ENCODE results near the gene CPXM2.

CPXM2 gene

GRCh38 chr10:123912466-123912865 lies 20.9 kb upstream of the CPXM2 start:
- no peak for TF ChIP-seq CTCF (IDR thresholded peaks at IDR 0.05)

GRCh38 chr10:123911866-123912265 lies 20.3 kb upstream of the CPXM2 start:
- no peak for TF ChIP-seq CTCF (IDR thresholded peaks at IDR 0.05)

- TF ChIP-seq CTCF (IDR thresholded peaks at IDR 0.05), result no peak
Measured at GRCh38 chr10:123909866-123910265, 18.3 kb upstream of the CPXM2 start.

- TF ChIP-seq CTCF (IDR thresholded peaks at IDR 0.05), result no peak
Measured at GRCh38 chr10:123909426-123909825, 17.8 kb upstream of the CPXM2 start.

GRCh38 chr10:123908379-123908778 lies 16.8 kb upstream of the CPXM2 start:
- no peak for TF ChIP-seq CTCF (IDR thresholded peaks at IDR 0.05)

- TF ChIP-seq CTCF (IDR thresholded peaks at IDR 0.05), result no peak
Measured at GRCh38 chr10:123906884-123907652, 15.5 kb upstream of the CPXM2 start.

- TF ChIP-seq CTCF (IDR thresholded peaks at IDR 0.05), result no peak
Measured at GRCh38 chr10:123906296-123906695, 14.7 kb upstream of the CPXM2 start.
